GM19043 (cell line): ENCODE measurements around the gene ACTN3.
"Not testable (repeated sequence)": the region's sequence is repeated elsewhere in the genome, so short reads cannot be mapped to it uniquely, and the experiment has no call there.

ENCODE experiments used
- ATAC-seq: cut with Tn5 transposase; IDR thresholded peaks from one replicate; pipeline ENCODE4 v1.9.1; 2021; ENCODE audit warnings: low read depth; ENCODE audit not compliant: unreplicated experiment

The ACTN3 gene

GRCh38 chr11:66546368-66546965 is at the start of gene ACTN3:
Gene ACTN3 (plus strand): TSS chr11:66546903. CDS start chr11:66546938, 35 bp downstream.
- ATAC-seq, result no peak

GRCh38 chr11:66497206-66497605 is 49.5 kb upstream of the ACTN3 start:
- ATAC-seq, result no peak

- no peak for ATAC-seq
Observed at GRCh38 chr11:66498506-66498905, 48.2 kb upstream of the ACTN3 start.

- no peak for ATAC-seq
Observed at GRCh38 chr11:66505276-66505816, 41.4 kb upstream of the ACTN3 start.

- ATAC-seq, result no peak
Observed at GRCh38 chr11:66509131-66509561, 37.6 kb upstream of the ACTN3 start.

- ATAC-seq, result no peak
Observed at GRCh38 chr11:66510271-66510989, 36.3 kb upstream of the ACTN3 start, which contains the start of gene BBS1. Gene BBS1 (plus strand): TSS chr11:66510635. CDS start chr11:66510660, 25 bp downstream.

- no peak for ATAC-seq
Observed at GRCh38 chr11:66510990-66511339, 35.7 kb upstream of the ACTN3 start.

GRCh38 chr11:66523611-66524010 is 23.1 kb upstream of the ACTN3 start:
- no peak for ATAC-seq

- no peak for ATAC-seq
Observed at GRCh38 chr11:66524304-66525040, 22.2 kb upstream of the ACTN3 start.

GRCh38 chr11:66529069-66529468 is 17.6 kb upstream of the ACTN3 start:
- ATAC-seq, result no peak

- ATAC-seq, result no peak
Observed at GRCh38 chr11:66529655-66530054, 17.0 kb upstream of the ACTN3 start.

- ATAC-seq, result no peak
Observed at GRCh38 chr11:66530927-66531709, 15.6 kb upstream of the ACTN3 start.

- no peak for ATAC-seq
Observed at GRCh38 chr11:66531841-66532240, 14.9 kb upstream of the ACTN3 start.

GRCh38 chr11:66532784-66533183 is 13.9 kb upstream of the ACTN3 start:
- no peak for ATAC-seq

GRCh38 chr11:66539170-66539869 is 7.4 kb upstream of the ACTN3 start:
- no peak for ATAC-seq

GRCh38 chr11:66539870-66540213 is 6.9 kb upstream of the ACTN3 start:
- no peak for ATAC-seq

- not testable (repeated sequence) for ATAC-seq
Observed at GRCh38 chr11:66540598-66540997, 6.1 kb upstream of the ACTN3 start.

GRCh38 chr11:66541892-66542291 is 4.8 kb upstream of the ACTN3 start:
- no peak for ATAC-seq

GRCh38 chr11:66542362-66542761 is 4.3 kb upstream of the ACTN3 start:
- no peak for ATAC-seq
